Right ventricle myocardium superior (tissue), 1 donor: ENCODE results near the gene PSD2. TPM values are rescaled to one million over a fixed set of nuclear protein-coding genes. Genes with fewer than 3 reads are reported as not detected.

Source experiments
- ATAC-seq: fragments of 200-7000 bp; cut with Tn5 transposase; one replicate; pipeline ENCODE4 v1.9.1; 2020; ENCODE audit warnings: mild to moderate bottlenecking; ENCODE audit not compliant: poor library complexity
- DNase-seq: peaks from one replicate; pipeline ENCODE4 v3.0.0-alpha.2; 2020
- intact Hi-C: fragments of 100-400 bp; cut with DNase I; formaldehyde crosslinking; loops from one replicate; pipeline ENCODE4 v1.11.2; 2022
- total RNA-seq: library from RNA; stranded (reverse); fragmentation: NEBNext Ultra II Directional; extraction: Animal tissue kit (Norgen Biotek cat#: 25700); gene quantifications from one replicate; pipeline ENCODE4 v1.2.1, GENCODE V29; 2021
- donor health status: DM: no; HTN: yes; CAD: no; lungs with severe emphysema.

PSD2 gene
- total RNA-seq, 1 donor from 2014 or later = not detected

GRCh38 chr5:139882961-139883539 lies 87.4 kb downstream of the PSD2 start:
- DNase-seq (peak; percentile 38), ATAC-seq (no peak)
- intact Hi-C loops = no loop called here

DNA sequence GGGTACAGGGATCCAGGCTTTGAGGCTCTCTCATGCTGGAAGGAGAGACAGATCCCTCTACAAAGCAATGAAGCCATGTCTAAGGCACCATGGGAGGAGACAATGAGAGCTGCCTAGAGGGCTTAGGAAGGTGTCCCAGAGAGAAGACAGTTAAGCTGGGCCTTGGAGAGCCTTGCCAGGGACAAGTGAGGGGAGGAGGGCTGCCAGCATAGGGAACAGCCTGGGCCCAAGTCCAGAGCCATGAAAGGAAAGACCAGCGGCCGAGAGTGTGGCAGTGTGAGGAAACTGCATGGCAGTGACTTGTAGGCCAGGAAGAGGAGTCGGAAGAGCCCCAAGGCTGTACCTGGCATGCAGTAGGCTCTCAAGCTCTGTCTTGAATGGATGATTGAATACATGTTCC lies 88.5 kb downstream of the PSD2 start:
- DNase-seq = peak; percentile 71
- peak; percentile 90 for ATAC-seq
- intact Hi-C loops = no loop called here

DNA sequence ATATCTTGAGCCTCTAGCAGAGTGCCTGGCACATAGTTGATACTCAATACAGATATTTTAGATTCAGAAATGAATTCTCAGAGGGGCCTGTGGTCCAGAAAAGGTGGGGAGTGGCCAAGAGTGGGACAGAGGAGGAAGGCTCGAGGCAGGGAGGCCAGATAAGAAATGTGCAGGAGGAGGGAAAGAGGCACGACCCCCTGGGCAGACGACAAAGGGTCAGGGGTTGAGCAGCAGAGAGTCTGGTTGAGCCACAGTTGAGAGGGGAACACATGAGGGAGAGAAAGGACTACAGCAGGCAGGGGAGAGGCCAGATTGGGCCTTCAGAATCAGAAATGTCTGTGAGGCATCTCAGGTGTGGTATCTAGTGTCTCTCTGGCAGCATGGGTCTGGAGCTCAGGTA lies 89.1 kb downstream of the PSD2 start:
- intact Hi-C loops = no loop called here
- ATAC-seq = no peak
- no peak for DNase-seq

GRCh38 chr5:139885172-139885856 lies 89.7 kb downstream of the PSD2 start:
- DNase-seq (no peak), ATAC-seq (no peak)
- intact Hi-C loops = no loop called here

DNA sequence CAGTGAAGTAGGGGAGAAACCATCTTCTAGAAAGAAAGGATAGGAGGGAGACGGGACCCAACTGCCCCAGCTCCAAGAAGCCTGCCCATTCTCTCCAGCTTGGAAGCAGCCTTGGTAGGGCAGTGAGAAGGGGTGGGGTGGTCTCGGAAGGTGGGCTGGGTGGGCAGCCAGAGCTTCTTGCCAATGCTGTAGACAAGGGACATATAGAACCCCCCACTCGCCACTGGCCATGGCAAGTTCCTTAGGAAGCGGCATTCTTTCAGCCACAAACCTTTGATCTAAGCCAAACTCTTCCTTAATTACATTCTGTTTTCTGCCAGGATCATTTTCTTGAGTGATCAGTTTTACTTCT lies 90.2 kb downstream of the PSD2 start:
- ATAC-seq (no peak), DNase-seq (no peak)
- intact Hi-C loops = no loop called here

- ATAC-seq (no peak), DNase-seq (no peak)
- intact Hi-C loops = no loop called here
Measured at GRCh38 chr5:139886213-139886612, 90.6 kb downstream of the PSD2 start.

GRCh38 chr5:139888370-139888769 lies 92.8 kb downstream of the PSD2 start:
- DNase-seq = no peak
- intact Hi-C loops = no loop called here
- ATAC-seq = no peak

- intact Hi-C loops = no loop called here
- DNase-seq (no peak), ATAC-seq (no peak)
Measured at GRCh38 chr5:139889410-139889809, 93.8 kb downstream of the PSD2 start.

- intact Hi-C loops = no loop called here
- peak; percentile 70 for ATAC-seq
Measured at GRCh38 chr5:139893873-139894272, 98.3 kb downstream of the PSD2 start.

More at GRCh38 chr5:139893873-139894272, 98.3 kb downstream of the PSD2 start:
- DNase-seq = no peak

Other genes with a start within 250 kb of the PSD2 start
- gene UBE2D2, start 234.5 kb upstream of the PSD2 start, total RNA-seq = 114 TPM
- 67.3 TPM for gene CXXC5, start 147.5 kb upstream of the PSD2 start, total RNA-seq
- 2.1 TPM for gene NRG2, start 247.5 kb downstream of the PSD2 start, total RNA-seq